ENCODE data around the gene C1orf56. TPM values are rescaled to one million over a fixed set of nuclear protein-coding genes. Genes with fewer than 3 reads are reported as not detected.
A peak's percentile ranks its signal among the peaks of the same experiment; 100 is the strongest.

The C1orf56 gene, protein sequence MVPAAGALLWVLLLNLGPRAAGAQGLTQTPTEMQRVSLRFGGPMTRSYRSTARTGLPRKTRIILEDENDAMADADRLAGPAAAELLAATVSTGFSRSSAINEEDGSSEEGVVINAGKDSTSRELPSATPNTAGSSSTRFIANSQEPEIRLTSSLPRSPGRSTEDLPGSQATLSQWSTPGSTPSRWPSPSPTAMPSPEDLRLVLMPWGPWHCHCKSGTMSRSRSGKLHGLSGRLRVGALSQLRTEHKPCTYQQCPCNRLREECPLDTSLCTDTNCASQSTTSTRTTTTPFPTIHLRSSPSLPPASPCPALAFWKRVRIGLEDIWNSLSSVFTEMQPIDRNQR
- 1 to 10 TPM; 1.8 to 5.0 (median 3.9) TPM for polyA plus RNA-seq

DNA sequence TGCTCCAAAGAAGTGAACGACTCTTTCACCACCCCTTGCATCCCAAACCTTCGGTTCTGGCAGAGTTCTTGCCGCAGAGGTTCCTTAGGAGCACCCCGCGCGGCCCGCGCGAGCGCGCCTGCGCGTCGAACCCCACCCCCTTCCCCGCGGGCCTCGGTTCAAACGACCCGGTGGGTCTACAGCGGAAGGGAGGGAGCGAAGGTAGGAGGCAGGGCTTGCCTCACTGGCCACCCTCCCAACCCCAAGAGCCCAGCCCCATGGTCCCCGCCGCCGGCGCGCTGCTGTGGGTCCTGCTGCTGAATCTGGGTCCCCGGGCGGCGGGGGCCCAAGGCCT, at the start of gene C1orf56:
Gene C1orf56, plus strand, starts transcription at position 161 of the 334 bp plus-strand sequence. Its CDS starts 97 bp downstream, at position 258.
- 0 to 1% (median 0%) methylated on average over 24 to 29 of the region's 29 CpGs for WGBS, 3 donors
- H3K27ac ChIP-seq (ENCODE audit: low read depth, low read length) = no peak within 1 kb of the TSS

DNA sequence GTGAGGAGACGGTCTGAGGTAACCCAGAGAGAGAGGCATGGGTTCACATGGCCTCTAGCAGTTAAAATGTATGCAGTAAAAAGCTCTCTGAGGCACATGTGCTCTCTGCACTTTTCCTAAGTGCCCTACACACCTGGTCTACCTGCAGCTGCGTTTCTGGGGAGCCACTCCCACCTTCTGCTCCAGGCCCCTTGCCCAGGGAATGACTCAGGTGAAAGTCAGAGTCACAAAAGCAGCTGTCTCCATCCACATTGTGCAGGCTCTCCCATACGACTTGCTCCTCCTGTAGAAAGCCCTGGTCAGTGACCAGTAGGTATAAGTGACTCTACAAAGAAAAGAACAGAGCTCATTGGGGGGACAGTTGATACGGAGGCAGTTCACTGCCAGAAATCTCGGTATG, 49.6 kb upstream of the C1orf56 start:
- H3K27ac ChIP-seq (ENCODE audit: low read depth, low read length) = no peak overlapping the region
- WGBS, 3 donors = 64 to 77% (median 66%) methylated on average over 5 of the region's 5 CpGs

DNA sequence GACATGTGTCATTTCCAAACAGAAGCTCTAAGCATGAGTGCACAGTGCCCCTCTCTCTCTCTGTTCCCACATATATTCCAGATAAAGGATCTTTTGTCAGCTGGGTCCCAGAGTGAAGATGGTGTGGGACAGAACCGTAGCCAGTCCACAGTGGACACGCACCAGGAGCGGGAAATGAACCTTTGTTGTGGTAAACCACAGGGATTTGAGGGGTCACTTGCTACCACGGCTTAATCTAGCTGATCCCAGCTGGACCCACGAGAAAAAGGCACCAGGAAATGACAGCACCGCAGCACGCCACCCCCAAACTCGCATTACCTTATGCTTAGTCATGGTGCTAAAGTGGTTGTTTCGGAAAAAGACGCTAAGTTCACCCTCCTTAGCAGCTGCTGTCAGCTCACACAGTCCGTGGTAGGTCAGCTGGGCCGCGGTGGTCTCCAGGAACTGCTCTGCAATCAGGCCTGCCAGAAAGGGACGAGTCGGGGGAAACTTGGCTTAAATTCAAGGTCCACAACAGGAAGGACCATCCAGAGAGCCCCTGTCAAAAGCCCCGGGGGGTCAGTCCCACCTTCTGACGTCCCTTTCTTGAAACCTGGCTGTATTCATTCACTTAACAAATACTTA, 48.4 kb upstream of the C1orf56 start:
- no peak overlapping the region for H3K27ac ChIP-seq (ENCODE audit: low read depth, low read length)
- 54 to 74% (median 54%) methylated on average over 17 of the region's 17 CpGs for WGBS, 3 donors

DNA sequence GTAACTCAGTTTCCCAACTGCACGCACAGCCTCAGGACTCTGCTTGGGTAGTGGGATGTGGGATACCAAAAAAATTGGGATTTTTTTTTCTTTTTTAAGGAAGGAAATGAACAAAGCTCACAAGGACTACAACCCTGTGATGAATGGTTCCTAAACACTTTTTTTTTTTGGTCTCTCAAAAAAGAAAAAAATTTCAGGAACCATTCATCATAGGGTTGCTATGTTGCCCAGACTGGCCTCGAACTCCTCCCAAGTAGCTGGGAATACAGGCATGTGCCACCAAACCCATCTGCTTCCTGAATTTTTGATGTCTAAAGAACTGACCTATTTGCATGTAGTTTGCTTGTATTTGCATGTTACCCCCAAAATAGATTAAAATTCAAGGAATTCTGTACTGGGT, 47.6 kb upstream of the C1orf56 start:
- no peak overlapping the region for H3K27ac ChIP-seq (ENCODE audit: low read depth, low read length)
- WGBS, 3 donors = 70 to 87% (median 80%) methylated on average over 2 of the region's 2 CpGs

DNA sequence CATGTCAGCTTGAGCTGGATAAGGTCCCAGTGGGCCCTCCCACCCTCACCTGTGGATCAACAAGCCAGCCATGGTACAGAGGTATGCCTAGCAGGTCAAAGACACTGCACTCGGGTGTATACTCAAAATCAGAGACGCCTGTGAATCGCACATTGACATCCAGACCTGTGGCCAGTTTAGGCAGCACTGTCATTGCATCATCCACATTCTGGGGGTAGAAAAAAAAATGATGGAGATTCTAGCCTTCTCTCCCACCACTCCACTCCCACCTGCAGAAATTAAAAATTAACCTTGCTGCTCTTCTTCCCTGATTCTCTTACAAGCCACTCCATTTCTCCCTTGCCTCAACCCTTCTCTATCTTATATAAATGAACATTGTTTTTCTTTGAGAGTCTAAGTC, 47.1 kb upstream of the C1orf56 start:
- H3K27ac ChIP-seq (ENCODE audit: low read depth, low read length) = no peak overlapping the region
- WGBS, 3 donors = 89 to 96% (median 94%) methylated on average over 3 of the region's 3 CpGs

DNA sequence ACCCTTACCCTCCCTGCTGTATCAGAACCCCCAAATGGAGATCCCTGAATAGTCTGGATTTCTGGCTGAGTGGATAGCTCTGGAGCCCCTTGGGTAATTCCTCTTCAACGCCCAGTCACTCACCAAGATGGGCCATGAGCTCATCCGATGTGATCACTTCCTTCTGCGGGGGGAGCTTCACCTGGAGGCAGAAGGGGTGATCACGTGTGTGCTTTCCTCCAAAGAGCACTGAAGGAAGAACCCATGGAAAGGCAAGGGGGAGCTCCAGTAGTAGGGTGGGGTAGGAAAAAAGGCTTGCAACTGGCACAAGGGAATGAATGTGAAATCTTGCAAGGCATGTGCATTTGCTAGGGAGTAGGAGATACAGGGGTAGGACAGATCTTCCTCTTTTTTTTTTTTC, 45.9 kb upstream of the C1orf56 start:
- 45 to 82% (median 58%) methylated on average over 4 of the region's 4 CpGs for WGBS, 3 donors
- H3K27ac ChIP-seq (ENCODE audit: low read depth, low read length) = no peak overlapping the region

DNA sequence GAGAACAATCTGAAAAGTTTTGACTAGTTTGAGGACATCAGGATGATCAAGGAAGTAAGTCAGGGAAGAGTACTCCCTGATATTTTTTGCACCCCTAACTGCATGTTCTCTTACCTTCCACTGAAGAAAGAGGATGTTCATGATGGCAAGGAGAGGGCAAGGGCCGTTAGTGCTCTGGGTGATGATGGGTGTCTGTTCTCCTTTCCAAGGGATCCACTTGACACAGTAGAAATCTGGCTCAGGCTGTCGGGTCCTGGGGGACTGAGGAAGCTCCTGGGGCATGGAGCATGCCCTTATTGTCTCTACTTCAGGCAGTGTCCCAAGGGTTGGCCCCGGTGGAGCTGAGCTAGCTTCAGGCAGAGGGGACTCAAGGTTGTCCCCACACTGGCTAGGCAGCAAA, 45.5 kb upstream of the C1orf56 start:
- H3K27ac ChIP-seq (ENCODE audit: low read depth, low read length) = no peak overlapping the region
- 62 to 82% (median 64%) methylated on average over 3 of the region's 3 CpGs for WGBS, 3 donors

DNA sequence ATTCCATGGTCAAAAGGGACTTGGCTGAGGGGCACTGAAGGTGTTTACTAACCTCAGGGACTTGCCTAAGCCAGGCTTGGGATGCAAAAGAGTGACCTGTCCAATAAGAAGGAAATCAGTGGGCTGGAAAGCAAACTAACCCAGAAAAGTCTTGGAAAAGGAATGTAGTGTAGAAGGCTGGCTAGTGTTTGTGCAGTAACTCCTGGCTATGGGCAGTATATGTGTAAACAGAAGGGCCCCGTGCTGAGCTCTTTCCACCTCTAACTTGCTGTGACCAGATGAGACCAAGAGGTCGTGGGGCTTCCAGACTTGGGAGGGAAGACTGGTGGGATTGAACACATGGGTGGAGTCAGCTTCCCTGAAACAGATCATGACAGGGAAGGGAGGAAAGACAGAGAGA, 44.9 kb upstream of the C1orf56 start:
- H3K27ac ChIP-seq (ENCODE audit: low read depth, low read length) = no peak overlapping the region
- WGBS, 3 donors = 26 to 48% (median 38%) methylated on average over 2 of the region's 2 CpGs

DNA sequence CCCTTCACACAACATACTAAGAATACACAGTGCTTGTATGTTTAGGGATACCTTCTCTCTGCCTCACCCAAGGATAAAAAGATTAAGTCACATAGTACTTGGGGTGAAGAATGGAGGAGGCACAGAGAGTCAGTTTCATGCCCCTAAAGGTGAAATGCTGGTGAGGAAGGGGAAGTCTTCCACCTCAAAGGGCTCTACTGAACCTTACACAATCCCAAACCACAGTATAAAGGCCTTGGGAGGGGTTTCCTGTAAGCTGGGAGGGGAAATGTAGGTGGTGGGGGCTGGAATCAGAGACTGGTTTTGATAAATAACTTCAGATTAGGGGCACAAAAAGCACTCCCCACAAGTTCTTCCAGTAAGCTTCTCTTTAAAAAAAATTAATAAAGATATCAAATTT, 44.4 kb upstream of the C1orf56 start:
- peak overlapping the region; percentile 2 for H3K27ac ChIP-seq (ENCODE audit: low read depth, low read length)

DNA sequence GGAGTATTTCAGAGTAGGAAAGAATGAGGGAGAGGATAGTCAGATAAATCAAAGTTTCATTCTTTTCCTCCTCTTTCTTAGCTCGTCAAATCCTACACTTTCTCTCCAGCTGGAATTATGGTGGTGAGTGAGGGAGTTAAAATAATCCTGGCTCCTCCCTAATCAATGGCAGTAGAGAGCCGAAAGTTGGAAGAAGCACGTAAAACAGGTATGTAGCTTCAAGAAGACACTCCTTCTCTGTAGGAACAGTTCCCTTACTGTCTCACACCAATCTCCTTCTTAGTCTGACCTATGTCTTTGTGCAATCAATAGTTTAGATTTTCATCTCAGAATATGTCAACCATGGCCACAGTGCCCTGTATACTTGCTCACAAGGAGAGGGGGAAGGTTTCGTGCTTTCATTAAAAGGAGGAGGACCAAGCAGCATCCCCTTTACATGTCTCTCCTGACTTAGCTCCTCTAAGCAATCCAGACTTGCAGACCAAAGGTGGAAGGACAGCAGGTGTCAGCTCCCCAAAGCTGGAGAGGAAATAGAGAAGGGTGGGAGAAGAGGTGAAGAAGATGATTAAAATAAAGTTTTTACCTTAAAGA, 41.7 kb upstream of the C1orf56 start:
- H3K27ac ChIP-seq (ENCODE audit: low read depth, low read length) = no peak overlapping the region
- WGBS, 3 donors = 2 to 21% (median 20%) methylated on average over 4 of the region's 4 CpGs

DNA sequence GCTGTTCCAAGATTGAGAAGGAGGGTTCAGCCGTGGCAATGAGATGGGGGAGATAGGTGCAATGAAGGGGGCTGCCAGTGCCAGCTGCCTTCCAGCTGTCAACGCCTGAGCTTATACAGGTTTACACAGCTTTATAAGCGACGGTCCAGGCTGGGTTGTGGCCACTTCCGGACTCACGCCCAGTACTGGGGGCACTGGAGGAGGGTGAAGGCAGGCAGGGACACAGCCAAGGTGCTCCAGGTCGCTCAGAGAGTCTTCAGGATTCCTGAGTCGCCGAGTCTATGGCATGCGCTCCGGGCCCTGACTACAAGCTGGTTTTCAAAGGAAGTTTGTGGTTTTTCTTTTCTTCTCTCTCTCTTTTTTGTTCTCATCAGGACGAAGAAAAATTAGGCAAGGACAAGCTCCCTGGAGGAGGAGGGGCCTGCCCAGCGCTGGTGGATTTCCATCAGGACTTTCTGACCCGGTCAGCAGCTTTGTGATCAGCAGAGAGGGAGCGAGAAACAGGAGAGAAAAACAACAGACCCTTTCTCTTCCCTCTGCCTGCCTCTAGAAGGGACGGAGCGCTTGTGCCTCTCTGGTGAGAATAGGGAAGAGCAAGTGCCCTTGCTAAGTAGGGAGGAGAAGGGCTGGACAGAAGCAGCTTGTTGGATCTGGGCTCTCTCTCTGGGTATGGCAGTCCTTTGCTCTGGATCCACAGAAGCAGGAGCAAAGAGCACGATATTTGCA, 41.1 kb upstream of the C1orf56 start, which contains the start of gene MINDY1:
Gene MINDY1, minus strand, starts transcription at position 576 of the 726 bp plus-strand sequence. CDS start 4,285 bp downstream, outside the sequence.
- 1 to 3% (median 2%) methylated on average over 18 of the region's 18 CpGs for WGBS, 3 donors
- H3K27ac ChIP-seq (ENCODE audit: low read depth, low read length) = peak within 1 kb of the TSS; percentile 52

DNA sequence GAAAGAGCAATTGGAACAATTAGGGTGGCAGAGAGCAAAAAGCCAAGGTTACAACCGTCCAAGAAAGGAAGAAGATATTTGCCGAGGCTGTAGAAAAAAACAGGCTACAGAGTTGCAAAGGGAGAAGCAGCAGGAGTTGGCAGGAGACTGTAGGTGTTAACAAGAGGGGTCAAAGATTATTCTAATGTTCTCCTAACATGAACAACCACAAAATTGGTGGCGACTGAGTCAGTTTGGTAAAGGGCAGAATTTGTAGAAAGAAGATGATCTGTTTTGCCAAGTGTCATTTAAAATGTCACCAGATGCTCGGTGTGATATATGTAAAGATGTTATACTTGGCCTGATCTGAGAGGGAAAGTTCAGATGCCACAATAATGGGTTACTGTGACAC, 39.7 kb upstream of the C1orf56 start:
- 7 to 15% (median 14%) methylated on average over 4 of the region's 4 CpGs for WGBS, 3 donors

DNA sequence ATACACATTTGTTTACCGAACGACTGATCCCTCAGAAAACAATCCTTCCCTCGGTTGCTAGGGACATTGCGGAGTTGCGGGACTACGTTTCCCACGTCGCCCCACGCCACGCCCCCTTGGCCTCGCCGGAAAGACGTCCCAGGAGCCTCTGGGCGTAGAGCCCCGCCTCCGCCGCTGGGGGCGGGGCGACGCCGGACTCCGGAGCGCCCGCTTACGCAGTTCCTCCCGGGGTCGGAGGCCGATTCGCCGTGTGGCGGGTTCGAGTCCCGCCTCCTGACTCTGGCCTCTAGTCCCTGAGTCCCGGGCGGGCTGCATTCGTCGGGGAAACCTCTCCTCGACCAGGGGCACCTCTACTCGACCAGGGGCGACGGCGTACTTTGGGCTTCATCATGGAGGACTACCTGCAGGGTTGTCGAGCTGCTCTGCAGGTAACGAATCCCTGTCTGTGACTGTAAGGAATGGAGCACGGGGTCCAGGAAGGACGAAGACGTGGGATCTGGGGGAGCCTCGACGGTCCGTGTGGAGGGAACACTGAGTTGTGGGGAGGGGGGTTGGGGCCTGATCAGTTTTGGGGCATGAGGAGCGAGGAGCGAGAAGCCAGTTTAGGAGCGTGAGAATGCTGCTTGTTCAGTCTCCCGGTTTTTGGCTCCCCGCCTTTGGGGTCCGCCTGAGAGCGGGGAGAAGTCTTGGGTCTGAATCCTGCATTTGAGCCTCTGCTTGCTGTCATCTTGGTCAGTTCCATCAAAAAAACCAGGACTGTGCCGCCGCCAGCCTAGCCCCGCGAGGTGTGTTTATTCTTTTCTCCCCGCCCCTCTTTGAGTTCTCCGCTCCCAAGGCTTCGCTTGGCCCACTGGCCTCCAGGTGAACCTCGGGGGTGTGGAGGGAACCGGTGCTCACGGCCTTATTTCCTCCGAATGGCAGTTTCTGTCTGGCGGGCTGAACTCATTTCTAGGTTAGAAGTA, 39.0 kb upstream of the C1orf56 start, which contains the start of gene PRUNE1:
Gene PRUNE1, plus strand, starts transcription at position 206 of the 962 bp plus-strand sequence. Its CDS starts 184 bp downstream, at position 390.
- H3K27ac ChIP-seq (ENCODE audit: low read depth, low read length) = peak within 1 kb of the TSS; percentile 52
- 1% methylated on average over 68 to 69 of the region's 69 CpGs for WGBS, 3 donors

More for the DNA sequence above, 39.7 kb upstream of the C1orf56 start:
- H3K27ac ChIP-seq (ENCODE audit: low read depth, low read length) = peak overlapping the region; percentile 52

DNA sequence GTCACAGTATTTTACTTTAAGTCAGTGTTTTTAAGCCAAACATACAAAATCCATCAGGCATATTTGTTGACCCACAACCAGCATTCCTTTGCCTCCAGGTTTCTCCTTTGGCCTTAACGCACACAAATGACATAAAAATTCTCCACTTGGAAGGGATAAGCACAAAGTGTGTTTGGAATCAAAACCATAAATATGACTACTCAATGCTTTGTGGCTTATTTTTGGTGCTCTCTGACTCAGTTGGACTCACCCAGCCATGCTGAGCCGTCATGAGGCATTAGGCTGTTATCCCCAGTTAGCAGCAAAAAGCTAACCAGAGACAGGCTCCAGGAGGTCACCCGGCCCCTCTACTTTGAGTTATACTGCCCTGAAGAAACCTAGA, 38.4 kb upstream of the C1orf56 start:
- no peak overlapping the region for H3K27ac ChIP-seq (ENCODE audit: low read depth, low read length)
- 50 to 57% (median 54%) methylated on average over 3 of the region's 3 CpGs for WGBS, 3 donors

DNA sequence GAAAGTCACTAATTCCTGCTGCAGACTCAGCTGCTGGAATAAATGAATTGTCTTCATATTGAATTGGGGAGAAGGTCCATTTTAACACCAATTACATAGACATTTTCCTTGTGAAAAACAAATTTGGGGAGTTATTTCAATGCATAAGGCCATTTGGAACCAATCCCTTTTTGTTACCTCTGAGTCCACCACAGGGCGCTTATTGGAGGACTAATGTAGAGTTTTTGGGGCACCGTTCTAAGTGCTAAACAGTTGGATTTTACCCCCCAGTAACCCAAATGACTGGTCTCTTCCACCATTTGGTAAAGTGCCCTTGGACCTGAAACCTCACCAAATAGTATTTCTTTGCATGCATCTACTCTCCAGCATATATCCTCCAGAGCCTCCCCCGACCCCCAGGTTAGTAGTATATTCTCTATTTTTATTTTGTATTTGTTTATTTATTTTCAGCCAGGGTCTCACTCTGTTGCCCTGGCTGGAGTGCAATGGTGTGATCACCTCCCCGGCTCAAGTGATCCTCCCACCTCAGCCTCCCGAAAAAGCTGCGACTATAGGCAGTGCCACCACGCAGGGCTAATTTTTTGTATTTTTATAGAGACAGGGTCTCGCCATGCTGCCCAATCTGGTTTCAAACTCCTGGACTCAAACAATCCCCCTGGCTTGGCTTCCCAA, 37.7 kb upstream of the C1orf56 start:
- H3K27ac ChIP-seq (ENCODE audit: low read depth, low read length) = no peak overlapping the region
- WGBS, 3 donors = 95 to 97% (median 96%) methylated on average over 8 of the region's 8 CpGs

DNA sequence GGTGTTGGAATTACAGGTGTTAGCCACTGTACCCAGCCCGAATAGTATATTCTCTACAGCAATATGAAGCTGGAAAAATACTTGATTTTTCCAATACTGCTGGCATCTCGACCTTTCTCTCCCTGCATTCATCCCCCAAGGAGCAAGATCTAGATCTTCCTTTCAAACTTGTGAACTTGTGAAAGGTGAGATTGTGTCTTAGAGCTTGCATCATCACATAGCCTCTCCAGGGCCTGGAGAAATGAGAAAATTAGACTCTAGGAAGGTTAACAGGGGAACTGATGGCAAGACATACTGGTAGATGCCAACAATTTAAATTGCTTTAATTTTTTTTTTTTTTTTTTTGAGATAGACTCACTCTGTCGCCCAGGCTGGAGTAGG, 37.2 kb upstream of the C1orf56 start:
- 86 to 93% (median 89%) methylated on average over 3 of the region's 3 CpGs for WGBS, 3 donors
- no peak overlapping the region for H3K27ac ChIP-seq (ENCODE audit: low read depth, low read length)

DNA sequence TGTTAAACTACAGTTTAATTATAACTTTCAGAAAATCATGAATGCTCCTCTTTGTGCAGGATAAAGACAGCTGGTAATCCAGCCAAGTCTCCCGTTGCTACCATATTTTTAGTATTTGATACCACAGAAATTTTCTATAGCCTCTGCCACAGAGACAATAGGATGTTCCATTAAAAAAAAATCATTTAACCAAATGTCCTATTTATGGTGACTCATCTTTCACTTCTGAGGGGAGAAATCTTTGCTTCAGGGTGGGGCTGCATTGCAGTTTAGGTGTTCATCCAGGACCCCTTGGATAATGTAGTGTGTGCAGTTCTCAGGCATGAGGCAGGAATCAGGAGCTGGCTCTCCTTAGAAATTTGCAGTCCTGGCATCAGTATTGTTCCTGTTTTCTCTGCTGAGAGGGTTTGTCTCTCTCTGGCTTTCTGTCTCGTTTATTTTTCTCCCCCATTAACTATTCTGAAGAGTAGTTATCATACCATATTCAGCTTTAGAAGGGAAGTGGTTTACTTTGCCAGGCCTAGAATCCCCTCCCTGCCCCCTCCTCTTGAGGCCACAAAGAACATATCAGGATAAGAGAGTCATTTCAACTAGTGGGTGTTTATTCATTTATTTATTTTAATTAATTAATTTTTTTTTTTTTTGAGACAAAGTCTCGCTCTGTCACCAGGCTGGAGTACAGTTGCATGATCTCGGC, 36.2 kb upstream of the C1orf56 start:
- no peak overlapping the region for H3K27ac ChIP-seq (ENCODE audit: low read depth, low read length)
- WGBS, 3 donors = 67 to 69% (median 67%) methylated on average over 4 of the region's 4 CpGs
